Stimulated activated effector memory CD8-positive, alpha-beta T cell treated with anti-CD3 and anti-CD28 coated beads, Interleukin-12 subunit alpha, Interleukin-12 subunit beta, amount 100 ng/mL, for 72 hours (primary cell): ENCODE results near the gene GRM7.

Experiments used
- ATAC-seq: fragments of 150-1000 bp; cut with Tn5 transposase; 2 replicates; pipeline ENCODE4 v1.10.0; 2021
- DNase-seq, 2 donors: peaks; one replicate each; pipeline ENCODE4 v3.0.0; 2021 to 2022; ENCODE audit warnings: low spot score in 2 of 2
- H3K27ac Mint-ChIP-seq: one replicate; pipeline ENCODE4 v1.8.0; 2022; ENCODE audit warnings: mild to moderate bottlenecking, mixed read lengths
- H3K36me3 Mint-ChIP-seq: one replicate; pipeline ENCODE4 v1.8.0; 2022; ENCODE audit warnings: mild to moderate bottlenecking, mixed read lengths
- H3K4me1 Mint-ChIP-seq: one replicate; pipeline ENCODE4 v1.8.0; 2022; ENCODE audit warnings: mixed read lengths
- H3K4me3 Mint-ChIP-seq: one replicate; pipeline ENCODE4 v1.8.0; 2022; ENCODE audit warnings: mild to moderate bottlenecking, mixed read lengths
- H3K9me3 Mint-ChIP-seq: one replicate; pipeline ENCODE4 v1.8.0; 2022; ENCODE audit warnings: mixed read lengths

Gene GRM7

DNA sequence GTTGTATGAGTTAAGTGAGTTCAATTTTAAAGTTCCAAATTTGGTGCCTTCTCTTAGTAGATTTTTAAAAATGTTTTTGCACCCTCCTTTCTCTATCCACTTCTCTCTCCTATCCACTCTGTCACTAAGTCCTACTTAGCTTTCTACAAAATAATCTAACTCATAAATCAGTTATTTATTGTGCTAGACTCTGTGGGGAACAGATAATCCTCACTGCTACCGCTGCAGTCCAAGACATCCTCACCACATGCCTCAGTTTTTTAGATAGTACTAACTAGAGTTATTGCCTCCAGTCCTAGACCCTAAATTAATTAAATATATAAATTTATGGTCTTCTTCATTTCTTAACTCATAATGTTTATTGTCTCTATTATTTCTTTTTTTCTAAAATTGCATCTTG is 576.3 kb downstream of the GRM7 start:
- Mint-ChIP-seq H3K27ac (no peak overlapping the region), H3K4me3 (no peak overlapping the region), H3K36me3 (no peaks in the 10 kb centered on the region), H3K4me1 (no peaks in the 10 kb centered on the region), H3K9me3 (peaks cover 12% of the 10 kb centered on the region)
- DNase-seq (no peak), ATAC-seq (no peak)

- Mint-ChIP-seq H3K27ac (no peak overlapping the region), H3K4me3 (no peak overlapping the region), H3K36me3 (no peaks in the 10 kb centered on the region), H3K4me1 (no peaks in the 10 kb centered on the region), H3K9me3 (peaks cover 12% of the 10 kb centered on the region)
- DNase-seq = no peak
- ATAC-seq = no peak
These were observed 578.3 kb downstream of the GRM7 start for GRCh38 chr3:7439101-7439680.

DNA sequence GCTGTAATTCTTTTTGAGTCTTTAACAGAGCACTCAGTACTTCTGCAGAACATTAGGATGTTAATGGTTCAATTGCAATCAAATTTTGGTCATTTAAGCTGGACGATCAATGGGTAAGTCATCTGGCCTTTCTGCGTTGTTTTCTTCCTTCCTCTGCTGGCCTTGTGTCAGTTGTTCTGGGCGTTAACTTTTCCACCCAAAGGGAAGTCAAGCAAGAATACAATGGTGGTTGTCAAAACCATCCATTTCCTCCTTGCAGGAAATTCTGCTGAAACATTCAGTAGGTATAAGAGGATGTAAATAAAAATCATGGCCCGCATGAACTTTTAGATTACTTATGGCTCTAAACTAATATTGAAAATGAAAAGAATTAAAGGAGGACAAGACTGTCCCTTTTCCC is 584.0 kb downstream of the GRM7 start:
- Mint-ChIP-seq H3K36me3 (no peaks in the 10 kb centered on the region), H3K4me3 (no peak overlapping the region), H3K4me1 (no peaks in the 10 kb centered on the region), H3K27ac (no peak overlapping the region), H3K9me3 (peaks cover 10% of the 10 kb centered on the region)
- ATAC-seq (no peak), DNase-seq (no peak)

- no peaks in the 10 kb centered on the region for H3K4me1 Mint-ChIP-seq
- no peak for DNase-seq
- H3K27ac Mint-ChIP-seq = no peak overlapping the region
These were observed 584.4 kb downstream of the GRM7 start for GRCh38 chr3:7445331-7445730.

GRCh38 chr3:7447197-7447769 is 586.4 kb downstream of the GRM7 start:
- Mint-ChIP-seq H3K36me3 (no peaks in the 10 kb centered on the region), H3K4me3 (no peak overlapping the region), H3K27ac (no peak overlapping the region), H3K4me1 (no peaks in the 10 kb centered on the region), H3K9me3 (peaks cover 20% of the 10 kb centered on the region)
- DNase-seq = no peak
- ATAC-seq = no peak

More at GRCh38 chr3:7445331-7445730, 584.4 kb downstream of the GRM7 start:
- Mint-ChIP-seq H3K4me3 (no peak overlapping the region), H3K9me3 (peaks cover 10% of the 10 kb centered on the region), H3K36me3 (no peaks in the 10 kb centered on the region)
- ATAC-seq = no peak

DNA sequence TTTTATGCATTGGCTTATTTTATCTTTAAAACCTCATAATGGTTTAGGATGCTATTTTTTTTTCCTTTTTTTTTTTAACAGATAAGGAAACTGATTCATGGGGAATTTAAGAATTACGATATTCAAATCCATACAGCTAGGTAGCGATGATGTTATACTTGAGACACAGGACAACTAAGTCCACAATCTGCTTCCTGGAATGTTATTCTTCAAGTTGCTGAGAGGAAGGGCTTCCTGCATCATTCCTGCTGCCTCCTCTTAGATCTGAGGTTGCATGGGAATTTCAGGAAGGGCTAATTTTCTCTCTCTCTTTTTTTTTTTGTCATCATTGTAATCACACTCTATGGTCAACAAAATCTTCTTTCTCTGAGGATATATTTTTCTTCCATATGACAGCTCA is 595.5 kb downstream of the GRM7 start:
- Mint-ChIP-seq H3K36me3 (no peaks in the 10 kb centered on the region), H3K4me1 (no peaks in the 10 kb centered on the region), H3K4me3 (no peak overlapping the region), H3K9me3 (peaks cover 6% of the 10 kb centered on the region), H3K27ac (no peak overlapping the region)
- ATAC-seq (no peak), DNase-seq (no peak)

DNA sequence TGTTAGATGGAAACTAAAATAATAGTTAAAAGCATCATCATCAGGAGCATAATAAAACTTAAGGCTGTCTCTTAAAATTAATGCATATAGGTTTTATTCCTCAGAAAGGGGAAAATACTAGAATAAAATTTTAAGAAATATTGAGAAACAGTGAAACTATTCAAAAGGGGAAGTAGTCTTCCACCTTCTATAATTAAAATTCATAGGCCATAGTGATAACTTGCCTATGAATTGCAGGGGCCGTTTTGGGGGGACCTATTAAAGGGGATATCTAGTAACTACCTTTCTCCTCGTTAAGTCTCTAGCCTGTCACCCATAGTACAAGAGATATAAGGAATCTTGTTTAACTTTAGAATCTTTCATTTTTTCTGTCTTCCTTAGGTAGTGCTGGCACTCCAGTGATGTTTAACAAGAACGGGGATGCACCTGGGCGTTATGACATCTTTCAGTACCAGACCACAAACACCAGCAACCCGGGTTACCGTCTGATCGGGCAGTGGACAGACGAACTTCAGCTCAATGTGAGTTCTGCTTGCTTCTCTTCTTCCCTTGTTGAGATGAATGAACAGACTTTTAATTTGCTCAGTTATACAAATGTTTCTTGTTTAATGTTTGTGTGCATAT is 600.4 kb downstream of the GRM7 start:
- no peaks in the 10 kb centered on the region for H3K36me3 Mint-ChIP-seq
- H3K9me3 Mint-ChIP-seq = peaks cover 14% of the 10 kb centered on the region
- H3K4me3 Mint-ChIP-seq = no peak overlapping the region
- H3K4me1 Mint-ChIP-seq = no peaks in the 10 kb centered on the region
- DNase-seq (no peak), ATAC-seq (no peak)
- H3K27ac Mint-ChIP-seq = no peak overlapping the region

DNA sequence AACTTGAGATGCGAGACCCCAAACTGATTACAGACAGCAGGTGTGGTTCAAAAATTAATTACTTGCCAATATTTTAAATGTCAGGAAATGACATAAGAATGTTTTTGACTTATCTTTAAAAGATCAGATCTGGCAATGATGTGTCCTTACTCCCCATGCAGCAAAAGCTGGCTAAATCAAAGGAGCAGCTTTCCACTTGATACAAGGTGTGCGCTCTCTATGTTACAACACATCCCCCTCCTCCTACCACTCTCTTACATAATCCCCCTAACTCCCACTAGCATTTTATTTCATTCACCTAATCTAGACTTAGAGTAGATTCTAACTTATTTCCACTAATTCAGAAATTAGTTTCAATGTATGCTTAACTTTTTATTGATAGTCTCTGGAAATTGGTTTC is 609.0 kb downstream of the GRM7 start:
- Mint-ChIP-seq H3K36me3 (no peaks in the 10 kb centered on the region), H3K9me3 (peaks cover 16% of the 10 kb centered on the region), H3K4me1 (no peaks in the 10 kb centered on the region), H3K27ac (no peak overlapping the region), H3K4me3 (no peak overlapping the region)
- no peak for DNase-seq
- no peak for ATAC-seq

DNA sequence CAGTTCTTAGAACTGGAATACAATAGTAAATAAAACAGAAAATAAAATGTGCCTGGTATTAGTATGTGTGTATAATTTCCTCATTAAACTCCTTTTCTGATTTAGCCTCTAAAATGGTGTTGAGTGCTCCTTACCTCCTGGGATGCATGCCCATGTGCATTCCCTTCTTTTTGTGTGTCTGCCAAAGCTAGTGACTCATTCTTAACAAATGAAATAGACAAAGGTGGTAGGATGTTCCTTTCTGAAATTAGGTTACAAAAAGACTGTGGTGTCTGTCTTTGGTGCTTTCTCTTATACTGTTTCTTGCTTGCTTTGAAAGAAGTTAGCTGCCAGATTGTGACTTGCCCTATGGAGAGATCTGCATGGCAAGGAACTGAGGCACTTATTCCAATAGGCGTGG is 623.7 kb downstream of the GRM7 start:
- ATAC-seq (no peak), DNase-seq (no peak)
- Mint-ChIP-seq H3K4me3 (no peak overlapping the region), H3K9me3 (peaks cover 10% of the 10 kb centered on the region), H3K36me3 (no peaks in the 10 kb centered on the region), H3K4me1 (no peaks in the 10 kb centered on the region), H3K27ac (no peak overlapping the region)

- Mint-ChIP-seq H3K4me3 (no peak overlapping the region), H3K9me3 (peaks cover 10% of the 10 kb centered on the region), H3K27ac (no peak overlapping the region), H3K4me1 (no peaks in the 10 kb centered on the region), H3K36me3 (no peaks in the 10 kb centered on the region)
- ATAC-seq = no peak
- no peak for DNase-seq
These were observed 626.8 kb downstream of the GRM7 start for GRCh38 chr3:7487763-7488162.

- Mint-ChIP-seq H3K36me3 (no peaks in the 10 kb centered on the region), H3K4me3 (no peak overlapping the region), H3K27ac (no peak overlapping the region), H3K9me3 (peaks cover 15% of the 10 kb centered on the region), H3K4me1 (no peaks in the 10 kb centered on the region)
- ATAC-seq = no peak
- DNase-seq = no peak
These were observed 628.5 kb downstream of the GRM7 start for GRCh38 chr3:7489417-7489816.

- no peak for ATAC-seq
- Mint-ChIP-seq H3K4me1 (no peaks in the 10 kb centered on the region), H3K36me3 (no peaks in the 10 kb centered on the region), H3K9me3 (peaks cover 11% of the 10 kb centered on the region), H3K27ac (no peak overlapping the region), H3K4me3 (no peak overlapping the region)
- no peak for DNase-seq
These were observed 637.8 kb downstream of the GRM7 start for GRCh38 chr3:7498715-7499114.

- no peaks in the 10 kb centered on the region for H3K36me3 Mint-ChIP-seq
- H3K9me3 Mint-ChIP-seq = peaks cover 15% of the 10 kb centered on the region
- DNase-seq = no peak
- no peak for ATAC-seq
- H3K4me3 Mint-ChIP-seq = no peak overlapping the region
- H3K4me1 Mint-ChIP-seq = no peaks in the 10 kb centered on the region
- no peak overlapping the region for H3K27ac Mint-ChIP-seq
These were observed 642.5 kb downstream of the GRM7 start for GRCh38 chr3:7503431-7503830.

- H3K4me1 Mint-ChIP-seq = no peaks in the 10 kb centered on the region
- H3K27ac Mint-ChIP-seq = no peak overlapping the region
- H3K9me3 Mint-ChIP-seq = peaks cover 15% of the 10 kb centered on the region
- no peak overlapping the region for H3K4me3 Mint-ChIP-seq
- DNase-seq = no peak
- no peak for ATAC-seq
- H3K36me3 Mint-ChIP-seq = no peaks in the 10 kb centered on the region
These were observed 644.2 kb downstream of the GRM7 start for GRCh38 chr3:7504886-7505775.

GRCh38 chr3:7506606-7507180 is 645.8 kb downstream of the GRM7 start:
- ATAC-seq = no peak
- no peaks in the 10 kb centered on the region for H3K4me1 Mint-ChIP-seq
- no peak overlapping the region for H3K4me3 Mint-ChIP-seq
- H3K36me3 Mint-ChIP-seq = no peaks in the 10 kb centered on the region
- no peak overlapping the region for H3K27ac Mint-ChIP-seq
- H3K9me3 Mint-ChIP-seq = peaks cover 15% of the 10 kb centered on the region
- DNase-seq = no peak
